ENCODE measurements around the gene TSHB.

Gene TSHB

DNA sequence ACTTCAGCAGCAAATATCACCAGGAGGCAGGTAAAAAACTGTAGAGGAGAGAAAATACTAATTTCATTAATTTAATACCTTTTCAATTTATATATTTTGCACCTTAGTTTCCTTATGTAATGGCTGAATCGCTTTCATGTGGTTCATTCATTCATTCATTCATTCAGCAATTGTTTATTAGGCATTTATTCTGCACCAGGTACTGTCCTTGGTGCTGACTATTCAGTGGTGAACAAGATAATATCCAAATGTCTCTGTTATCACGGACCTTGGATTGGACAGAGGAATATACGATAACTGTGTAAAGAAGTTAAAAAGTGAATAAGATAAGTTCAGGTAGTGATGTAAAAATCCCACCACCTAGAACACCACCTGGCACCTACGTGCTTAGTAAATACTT is 30.9 kb downstream of the TSHB start:
- no peak for DNase-seq (ENCODE audit: low read depth)

GRCh38 chr1:115062542-115063004 is 32.9 kb downstream of the TSHB start:
- DNase-seq (ENCODE audit: low read depth), result peak; percentile 52

GRCh38 chr1:115063228-115063901 is 33.7 kb downstream of the TSHB start:
- no peak for DNase-seq (ENCODE audit: low read depth)

GRCh38 chr1:115064461-115064860 is 34.8 kb downstream of the TSHB start:
- no peak for DNase-seq (ENCODE audit: low read depth)

DNA sequence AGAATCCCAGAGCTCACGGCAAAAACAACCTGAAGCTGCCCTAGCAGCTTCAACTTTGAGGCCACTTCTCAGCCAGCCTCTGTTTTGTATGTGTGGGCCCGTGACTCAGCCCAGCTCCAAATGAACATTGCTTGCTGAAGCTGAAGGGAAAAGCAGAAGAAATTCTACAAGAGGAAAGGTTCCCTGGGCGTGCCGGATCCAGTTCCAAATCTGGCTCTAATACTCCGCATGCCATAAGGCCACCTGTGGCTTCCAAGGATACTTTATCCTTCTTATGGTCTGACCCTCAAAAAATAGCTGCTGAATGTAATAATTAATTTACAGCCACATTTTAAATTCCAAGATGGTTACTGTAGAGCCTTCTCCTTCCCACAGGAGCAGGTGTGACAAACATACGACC is 35.4 kb downstream of the TSHB start:
- DNase-seq (ENCODE audit: low read depth), result no peak

GRCh38 chr1:115067161-115067859 is 37.7 kb downstream of the TSHB start:
- no peak for DNase-seq (ENCODE audit: low read depth)

DNA sequence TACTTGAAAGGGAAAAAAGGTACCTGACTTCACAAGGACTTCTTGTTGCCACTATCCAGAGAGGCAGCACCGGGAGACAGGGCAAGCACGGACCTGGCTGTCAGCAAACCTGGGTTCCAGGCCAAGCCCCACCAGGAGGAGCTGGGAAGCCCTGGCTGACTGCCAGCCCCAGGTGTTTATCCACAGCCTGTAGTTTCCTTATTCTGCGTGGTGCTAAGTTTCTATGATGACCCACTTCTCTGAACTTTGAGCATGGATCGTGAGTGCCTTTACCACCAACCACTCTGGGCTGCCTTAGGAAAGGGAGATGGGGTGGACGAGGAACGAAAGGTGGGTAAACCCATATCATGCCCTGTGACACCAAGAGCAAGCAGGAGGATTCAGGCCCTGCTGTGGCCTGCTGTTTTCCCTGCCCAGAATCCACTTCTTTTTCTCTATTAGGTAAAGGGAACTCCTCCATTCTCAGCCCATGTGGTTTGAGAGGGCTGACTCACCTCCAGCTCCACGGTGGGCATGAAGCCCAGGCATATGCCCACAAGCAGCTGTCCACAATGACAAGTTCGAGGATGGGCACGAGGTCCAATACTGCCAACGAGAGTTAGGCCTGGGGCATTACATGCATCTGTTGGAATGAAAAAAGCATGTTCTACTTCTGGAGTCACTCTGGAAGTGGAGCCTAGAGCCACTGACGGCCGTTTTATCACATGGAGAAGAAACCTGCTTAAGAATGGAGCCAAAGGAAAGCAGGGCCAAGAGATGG is 39.4 kb downstream of the TSHB start:
- DNase-seq (ENCODE audit: low read depth), result no peak

DNA sequence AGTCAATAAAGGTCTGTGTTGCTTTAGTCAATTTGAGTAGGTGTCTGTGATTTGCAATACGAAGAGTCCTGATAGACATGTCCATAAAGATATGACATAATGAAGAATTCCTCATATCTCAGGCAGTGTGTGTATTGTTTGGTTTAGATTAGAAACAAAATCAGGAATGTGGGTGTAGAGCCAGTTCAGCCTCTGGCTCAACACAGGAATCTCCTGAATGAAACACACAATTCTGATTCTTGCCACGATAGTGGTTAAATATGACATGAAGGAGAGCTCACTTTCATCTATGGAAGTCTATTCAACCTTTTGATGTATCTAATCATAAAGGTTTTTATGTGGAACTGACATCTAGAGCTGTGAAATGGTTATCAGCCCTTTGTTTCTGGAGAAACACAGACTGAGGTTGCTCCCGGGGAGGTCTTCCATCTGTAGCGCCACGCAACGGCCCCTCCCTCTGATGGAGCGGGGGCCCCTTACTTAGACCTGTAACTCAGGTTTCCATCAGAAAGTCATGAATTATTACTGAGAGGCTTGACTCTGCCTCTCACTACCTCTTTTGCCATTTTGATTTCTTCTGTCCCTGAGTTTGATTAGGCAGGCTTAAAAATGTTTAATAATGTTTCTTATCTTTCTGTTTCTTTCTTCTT is 40.2 kb downstream of the TSHB start:
- DNase-seq (ENCODE audit: low read depth), result no peak

DNA sequence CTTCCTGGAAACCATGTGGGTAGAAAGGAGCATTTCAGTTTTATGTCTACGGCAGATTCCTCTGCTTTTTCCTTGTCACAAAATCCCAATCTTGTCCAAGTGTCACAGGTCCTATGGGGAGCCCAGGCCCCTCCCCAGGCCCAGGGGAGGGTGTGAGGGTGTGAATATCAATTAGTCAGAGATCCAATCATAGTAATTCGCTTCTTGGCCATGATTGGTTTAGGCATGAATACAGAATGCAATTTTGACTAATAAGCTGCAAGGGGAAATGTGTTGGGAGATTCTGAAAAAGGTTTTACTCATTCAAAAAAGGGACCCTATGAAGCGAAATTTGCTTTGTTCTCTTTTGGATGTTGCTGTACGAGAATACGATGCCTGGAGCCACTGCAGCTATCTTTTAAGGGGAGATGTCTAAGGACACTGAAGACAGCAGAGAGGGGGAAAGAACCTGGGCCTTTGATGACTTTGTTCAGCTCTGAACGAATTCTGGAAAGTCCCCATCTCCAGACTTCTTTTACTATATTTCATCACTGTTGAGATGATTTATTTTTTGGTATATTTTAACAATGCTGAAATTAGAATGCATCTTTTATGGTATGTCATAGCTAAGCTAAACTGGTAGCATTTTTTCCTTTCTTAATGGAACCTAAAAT is 41.5 kb downstream of the TSHB start:
- DNase-seq (ENCODE audit: low read depth), result no peak

DNA sequence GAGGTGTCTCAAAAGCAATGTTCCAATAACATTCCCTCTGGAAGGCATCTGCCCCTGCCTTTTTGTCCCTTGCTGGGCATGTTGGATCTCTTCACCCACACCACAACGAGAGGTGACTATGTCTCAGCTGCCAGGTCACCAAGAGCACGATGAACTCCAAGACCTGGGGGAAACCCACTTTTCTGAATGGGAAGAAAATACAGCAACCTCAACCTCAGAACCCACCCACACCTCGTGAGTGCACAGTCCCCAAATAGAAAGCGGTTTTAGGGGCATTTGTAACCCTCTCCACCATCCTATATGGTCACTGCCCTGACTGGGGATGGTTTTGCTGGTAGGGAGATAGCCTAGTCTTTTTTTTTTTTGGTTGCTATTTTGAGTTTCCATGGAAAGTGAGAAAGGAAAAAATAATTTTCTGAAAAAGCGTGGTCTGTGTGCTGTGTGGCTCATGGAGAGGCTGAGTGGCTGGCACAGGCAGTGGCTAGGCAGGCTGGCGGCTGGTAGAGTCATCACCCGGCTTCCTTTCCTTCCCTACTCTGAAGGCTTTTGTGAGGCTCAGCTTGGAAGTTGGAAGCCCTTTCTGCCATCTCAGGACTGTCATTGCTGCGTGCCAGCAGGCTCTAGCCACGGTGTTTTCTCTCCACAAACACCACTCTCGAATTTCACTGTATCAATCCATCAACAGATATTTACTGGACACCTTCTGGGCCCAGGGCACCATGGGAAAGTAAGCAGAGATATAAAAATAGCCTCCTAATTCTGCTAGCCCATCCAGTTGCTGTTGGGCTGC is 43.9 kb downstream of the TSHB start:
- no peak for DNase-seq (ENCODE audit: low read depth)

GRCh38 chr1:115074839-115075534 is 45.4 kb downstream of the TSHB start:
- DNase-seq (ENCODE audit: low read depth), result no peak

DNA sequence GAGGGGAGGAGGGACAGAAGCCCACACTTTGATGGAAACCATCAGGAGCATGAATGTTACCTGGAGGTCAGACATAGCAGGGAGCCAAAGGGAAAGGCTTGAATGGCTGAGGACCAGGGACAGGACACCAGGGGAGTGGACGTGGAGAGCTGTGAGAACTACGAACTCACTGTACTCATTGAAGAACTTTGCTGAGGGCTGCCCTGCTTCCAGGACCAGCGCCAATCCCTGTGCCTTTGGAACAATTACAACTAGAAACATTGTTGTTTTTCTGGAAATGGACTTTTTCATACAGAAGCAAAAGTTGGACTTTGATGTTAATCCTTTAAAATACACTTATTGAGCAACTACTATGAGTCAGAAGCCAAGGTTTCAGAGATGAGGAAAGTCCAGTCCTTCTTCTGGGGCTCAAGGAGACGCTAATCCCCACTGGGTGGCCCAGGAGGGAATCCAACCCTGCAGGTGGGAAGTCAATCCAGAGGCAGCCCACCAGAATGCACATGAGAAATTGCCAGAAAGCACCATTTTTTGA is 46.8 kb downstream of the TSHB start:
- DNase-seq (ENCODE audit: low read depth), result no peak

- DNase-seq (ENCODE audit: low read depth), result no peak
These were observed 47.8 kb downstream of the TSHB start for GRCh38 chr1:115077286-115077983.

- no peak for DNase-seq (ENCODE audit: low read depth)
These were observed 48.3 kb downstream of the TSHB start for GRCh38 chr1:115077984-115078330.

- DNase-seq (ENCODE audit: low read depth), result no peak
These were observed 49.1 kb downstream of the TSHB start for GRCh38 chr1:115078708-115079107.

DNA sequence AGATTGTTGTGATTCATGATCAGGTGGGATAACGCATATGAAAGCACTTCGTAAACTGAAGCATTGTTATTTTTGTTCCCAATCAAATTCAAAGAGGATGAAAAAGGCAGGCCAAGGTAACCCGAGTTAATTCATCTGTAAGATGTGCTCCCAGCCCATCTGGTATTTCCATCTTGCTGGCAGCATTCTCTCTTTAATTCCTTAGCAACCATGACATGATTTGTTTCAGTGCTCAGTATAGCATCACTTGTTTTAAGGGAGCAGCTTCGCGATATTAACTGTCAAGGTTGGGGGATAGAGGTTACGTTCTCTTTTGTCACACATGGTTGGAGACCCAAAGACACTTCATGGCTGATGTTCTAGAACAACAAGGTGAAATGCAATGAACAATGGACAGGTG is 53.3 kb downstream of the TSHB start:
- no peak for DNase-seq (ENCODE audit: low read depth)
